Kidney tubule cell (primary cell): Measurements from ENCODE around the gene STPG1.

Experiments used
- DNase-seq: peaks from one replicate; pipeline ENCODE4 v3.0.0-alpha.2; 2018; ENCODE audit warnings: low spot score

The STPG1 gene

DNA sequence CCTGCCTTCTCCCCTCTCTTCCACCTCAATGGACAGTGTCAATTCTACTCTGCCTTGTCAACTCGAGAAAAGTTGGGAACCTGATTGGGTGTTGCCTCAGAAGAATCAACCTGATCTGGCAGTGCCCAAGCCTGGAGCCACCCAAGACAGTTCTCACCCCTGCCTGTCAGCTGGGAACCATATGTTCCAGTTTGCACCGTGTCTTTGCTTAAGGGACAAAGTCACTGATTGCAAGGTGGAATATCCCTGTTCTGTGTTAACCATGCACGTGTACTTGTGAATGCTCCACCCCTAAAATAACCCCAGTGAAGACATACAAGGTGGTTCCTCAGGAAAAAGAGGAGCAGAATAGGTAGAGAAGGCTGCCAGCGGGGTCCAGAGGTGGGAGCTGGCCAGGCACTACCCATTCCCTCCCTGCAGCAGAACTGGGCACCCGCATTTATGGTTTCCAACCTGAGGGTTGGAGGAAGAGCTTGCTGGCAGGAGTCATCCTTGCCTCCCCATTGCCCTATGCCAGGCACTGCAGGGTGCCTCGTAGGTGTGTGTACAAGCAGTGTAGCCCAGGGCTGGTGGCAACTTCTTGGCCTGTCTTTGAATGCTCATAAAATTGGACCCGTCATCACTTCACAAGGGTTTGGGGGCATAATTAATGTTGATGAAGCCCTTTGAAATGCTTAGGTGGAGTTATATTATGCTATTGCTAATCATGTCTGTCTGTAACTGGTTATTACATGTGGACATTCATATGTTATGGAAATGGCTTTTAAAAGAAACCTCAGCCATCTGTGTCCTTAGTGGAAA, 13.4 kb upstream of the STPG1 start:
- no peak for DNase-seq

DNA sequence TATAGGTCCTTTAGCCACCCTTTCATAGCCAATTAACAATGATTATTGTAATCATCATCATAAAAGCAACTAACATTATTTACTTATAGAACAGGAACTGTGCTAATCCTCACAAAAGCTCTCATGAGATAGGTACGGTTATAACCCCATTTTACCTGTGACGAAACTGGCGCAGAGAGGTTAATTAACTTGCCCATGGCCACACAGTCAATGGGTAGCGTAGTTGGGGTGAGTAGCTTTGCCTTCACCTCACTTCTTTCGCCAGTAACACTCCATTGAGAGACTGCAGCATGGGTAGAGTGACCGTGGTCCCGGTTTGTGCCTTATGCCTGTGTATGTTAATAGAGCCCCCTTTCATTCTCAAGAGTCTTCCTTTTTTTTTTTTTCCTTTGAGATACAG, 12.3 kb upstream of the STPG1 start:
- DNase-seq: no peak

DNA sequence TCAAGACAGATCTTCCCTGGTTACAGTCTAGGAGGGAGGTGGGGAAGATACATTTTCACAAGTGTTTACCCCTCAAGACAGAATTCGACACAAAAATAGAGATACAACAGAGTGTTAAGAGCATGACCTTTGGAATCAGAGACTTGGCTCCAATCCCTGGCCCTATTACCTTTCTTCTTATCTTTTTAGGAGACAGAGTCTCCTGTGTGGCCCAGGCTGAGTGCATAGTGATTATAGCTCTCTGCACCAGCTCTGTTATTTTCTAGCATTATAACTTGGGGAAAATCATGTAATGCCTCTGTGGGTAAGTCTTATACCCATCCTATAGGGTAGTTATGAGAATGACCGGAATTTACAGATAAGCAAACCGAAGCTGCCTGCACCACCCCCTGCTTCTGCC, 11.9 kb upstream of the STPG1 start:
- no peak for DNase-seq

DNA sequence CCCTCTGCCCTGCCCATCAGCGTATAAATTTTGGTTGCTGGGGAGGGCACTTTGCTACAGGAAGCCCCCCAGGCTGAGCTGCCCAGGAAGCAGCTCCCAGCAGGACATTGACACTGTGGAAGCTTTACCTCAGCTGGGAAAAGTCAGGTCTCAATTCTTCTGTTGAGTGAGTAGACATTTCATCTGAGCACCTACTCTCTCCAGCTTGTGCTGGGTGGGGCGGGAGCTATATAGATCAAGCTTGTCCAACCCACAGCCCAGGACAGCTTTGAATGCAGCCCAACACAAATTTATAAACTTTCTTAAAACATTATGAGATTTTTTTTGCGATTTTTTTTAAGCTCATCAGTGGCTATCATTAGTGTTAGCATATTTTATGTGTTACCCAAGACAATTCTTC, 11.4 kb upstream of the STPG1 start:
- DNase-seq: no peak

DNA sequence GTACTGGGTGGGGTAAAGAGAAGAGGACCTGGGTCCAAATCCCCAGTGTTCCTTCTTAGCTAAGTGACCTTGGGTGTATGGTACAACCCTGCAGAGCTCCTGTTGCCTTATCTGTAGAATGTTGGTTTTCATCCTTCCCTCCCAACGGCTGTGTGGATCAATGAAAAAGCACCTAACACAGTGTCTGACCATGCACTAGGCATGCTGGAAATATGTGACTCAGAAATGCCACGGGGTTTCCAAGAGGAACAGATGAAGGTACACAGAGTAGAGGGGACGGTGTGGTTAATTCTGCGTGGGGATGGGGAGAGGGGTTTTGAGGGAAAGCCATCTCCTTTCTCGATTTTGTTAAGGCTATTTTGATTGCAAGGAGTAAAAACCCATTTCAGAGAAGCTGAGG, 10.6 kb upstream of the STPG1 start:
- DNase-seq: no peak

DNA sequence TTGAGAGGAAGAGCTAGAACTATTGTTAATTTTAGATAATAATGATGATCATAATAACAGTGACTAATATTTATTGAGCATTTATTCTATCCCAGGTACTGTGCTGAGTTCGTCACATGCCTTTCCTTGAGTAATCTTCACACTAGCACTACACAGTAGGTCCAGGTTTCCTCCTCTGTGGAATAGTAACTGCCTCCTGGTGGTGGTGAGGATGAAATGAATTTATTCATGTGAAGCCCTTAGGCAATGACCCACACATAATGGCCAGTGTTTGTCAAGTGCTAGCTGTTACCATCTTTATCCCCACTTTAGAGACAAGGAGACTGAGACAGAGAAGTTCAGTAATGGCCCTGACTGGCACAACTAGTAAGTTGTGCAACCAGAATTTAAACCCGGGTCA, 7.9 kb upstream of the STPG1 start:
- no peak for DNase-seq

DNA sequence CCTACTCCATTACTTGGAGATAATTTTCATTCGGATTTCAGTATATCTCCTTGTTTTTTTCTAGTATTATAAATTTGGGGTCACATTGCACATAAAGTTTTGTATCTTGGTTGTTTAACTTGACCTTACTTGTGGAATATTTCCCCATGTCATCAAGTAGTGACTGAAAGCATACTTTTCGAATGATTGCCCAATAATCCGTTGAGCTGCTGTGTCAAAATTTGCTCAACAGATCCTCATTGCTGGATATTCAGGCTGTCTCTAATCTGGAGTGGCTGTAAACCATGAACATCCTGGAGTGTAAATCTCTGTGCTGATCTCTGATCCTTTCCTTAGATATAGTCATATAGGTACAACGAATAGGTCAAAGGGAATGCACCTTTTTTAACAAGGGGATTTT, 7.0 kb upstream of the STPG1 start:
- DNase-seq: no peak

DNA sequence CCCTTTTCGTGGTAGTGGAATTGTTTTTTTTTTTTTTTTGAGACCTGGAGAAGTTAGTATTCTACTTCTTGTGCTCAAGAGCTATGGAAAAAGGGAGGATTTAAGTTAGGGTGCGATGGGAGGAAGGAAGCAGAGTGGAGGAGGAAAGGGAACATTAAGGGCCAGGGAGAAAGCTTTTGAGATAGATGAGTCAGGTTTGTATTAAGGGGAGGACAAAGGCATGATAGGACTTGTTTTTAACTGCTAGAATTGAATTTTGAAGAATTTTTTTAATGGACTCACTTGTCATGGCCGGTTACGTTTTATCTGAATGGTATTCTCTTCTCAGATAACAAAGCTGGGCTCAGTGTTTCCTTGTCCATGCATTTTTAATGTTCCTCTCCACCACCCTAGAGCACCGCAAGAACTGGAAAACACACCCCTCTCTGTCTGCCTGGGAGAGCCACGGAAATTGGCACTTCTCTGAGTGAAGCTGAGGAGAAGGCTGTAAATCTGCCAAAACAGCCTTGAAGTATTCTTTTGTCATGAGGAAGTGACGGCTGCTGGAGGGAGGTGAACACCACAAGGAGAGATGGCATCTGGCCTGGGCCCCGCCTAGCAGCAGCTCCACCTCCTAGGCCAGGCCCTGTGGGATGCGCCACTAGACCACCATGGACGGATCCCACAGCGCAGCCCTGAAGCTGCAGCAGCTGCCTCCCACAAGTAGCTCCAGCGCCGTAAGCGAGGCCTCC, 5.5 kb upstream of the STPG1 start:
- DNase-seq: peak; percentile 60

DNA sequence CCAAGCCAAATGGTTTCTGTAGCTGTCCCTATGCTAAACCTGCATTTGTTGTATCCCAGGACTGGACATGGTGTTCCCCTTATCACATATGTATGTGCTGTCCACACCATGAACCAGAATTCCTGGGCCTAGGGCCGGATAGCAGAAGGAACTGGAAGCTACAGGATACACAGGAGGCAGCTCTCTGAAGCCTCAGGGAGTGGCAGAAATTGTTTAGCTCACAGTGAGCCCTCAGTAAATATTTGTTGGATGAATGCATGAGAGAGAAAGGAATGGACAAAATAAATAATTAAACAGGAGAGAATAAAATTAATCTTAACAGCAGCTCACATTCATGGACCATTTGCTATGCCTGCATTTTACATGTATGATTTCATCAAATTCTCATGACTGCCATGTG, 4.1 kb upstream of the STPG1 start:
- peak; percentile 78 for DNase-seq

DNA sequence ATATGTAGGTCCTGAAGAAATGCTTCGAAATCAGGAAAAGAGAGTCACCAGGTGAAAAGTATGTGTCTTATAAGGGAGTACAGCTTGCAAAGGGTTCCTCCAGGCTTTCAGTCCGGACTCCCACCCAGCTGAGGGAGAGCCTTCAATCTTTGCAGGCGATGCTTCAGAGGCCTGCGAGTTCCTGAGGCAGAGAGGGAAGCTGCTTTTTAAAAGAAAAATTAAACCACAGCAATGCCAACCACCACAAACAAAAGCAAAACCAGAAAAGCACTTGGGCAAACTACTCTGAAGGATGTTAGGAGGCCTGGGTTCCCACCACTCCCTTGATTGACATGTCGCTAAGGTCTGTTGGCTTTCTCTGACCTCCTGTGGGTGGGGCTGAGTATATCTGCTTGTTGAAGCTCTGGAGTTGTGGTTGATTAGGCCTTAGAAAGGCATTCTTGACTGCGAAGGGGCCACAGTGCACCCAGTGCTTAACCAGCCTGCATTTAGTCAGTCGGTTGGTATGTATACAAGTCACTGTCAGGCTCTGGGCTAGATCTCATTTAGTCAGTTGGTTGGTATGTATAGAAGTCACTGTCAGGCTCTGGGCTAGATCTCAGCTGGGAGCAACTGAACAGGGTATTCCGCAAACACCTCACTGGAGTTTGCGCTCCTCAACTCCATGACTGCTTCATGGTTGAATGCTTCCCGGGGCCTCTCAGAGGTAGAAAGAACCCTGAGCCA, 3.2 kb upstream of the STPG1 start:
- peak; percentile 99 for DNase-seq

DNA sequence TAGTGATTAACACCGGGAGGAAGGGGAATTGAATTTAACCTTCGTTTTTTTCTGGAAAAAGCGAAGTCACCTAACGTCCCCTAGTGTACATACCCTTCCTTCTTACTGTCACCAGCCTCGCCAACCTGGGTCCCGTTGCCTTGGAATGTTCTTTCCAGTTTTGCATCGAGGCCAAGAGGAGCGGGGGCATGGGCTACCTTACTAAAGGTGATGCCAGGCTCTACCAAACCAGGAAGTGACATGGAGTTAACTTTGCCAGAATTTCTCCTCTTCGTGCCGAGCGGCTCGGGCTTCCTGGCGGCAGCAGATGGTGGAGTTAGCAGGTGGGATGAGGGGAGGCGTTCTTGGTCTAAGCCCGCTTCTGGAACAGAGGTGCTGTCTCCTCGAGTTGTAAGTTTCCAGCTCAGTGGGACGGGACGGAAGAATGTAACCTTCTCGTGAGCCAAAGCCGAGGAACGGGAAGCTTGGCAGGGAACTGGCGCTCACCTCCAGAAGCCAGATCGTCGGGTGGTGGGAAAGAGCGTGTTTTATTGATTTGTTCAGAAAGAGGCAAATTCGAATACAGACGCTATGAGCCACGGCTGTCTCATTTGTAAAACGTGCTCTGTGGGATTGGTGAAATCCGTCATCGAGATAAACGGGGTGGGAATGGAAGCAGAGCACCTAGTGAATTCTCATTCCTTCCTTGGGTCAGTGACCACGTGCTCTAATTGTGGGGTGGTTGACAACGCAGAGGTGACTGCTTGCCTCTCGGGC, 2.5 kb upstream of the STPG1 start:
- peak; percentile 51 for DNase-seq

DNA sequence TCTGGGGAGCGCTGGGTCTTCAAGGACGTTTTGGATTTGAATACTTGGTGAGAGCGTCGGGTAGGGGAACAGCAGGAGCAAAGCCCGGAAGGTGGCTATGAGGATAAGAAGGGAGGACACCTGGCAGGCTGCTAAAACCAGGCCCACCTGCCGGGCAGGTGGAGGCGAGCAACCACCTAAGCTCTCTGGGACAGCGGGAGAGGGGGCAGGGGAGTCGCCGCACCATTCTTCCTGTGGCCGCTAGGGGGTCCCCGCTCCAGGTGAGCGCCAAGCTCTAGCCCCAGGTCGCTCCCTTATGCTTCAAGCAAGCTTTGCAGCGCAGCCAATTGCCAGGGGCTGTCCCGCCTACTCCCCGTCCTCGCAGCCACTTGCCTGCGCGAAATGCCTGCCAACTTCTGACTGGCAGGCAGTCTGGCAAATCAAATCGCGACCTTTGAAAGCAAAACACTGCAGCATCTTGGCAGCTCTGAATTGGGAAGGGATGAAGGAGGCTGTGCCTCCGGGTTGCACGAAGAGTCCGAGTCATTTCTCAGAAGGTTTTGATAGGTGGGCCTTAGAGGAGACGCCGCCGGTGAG, 1.8 kb upstream of the STPG1 start, which contains the start of gene NIPAL3:
NIPAL3 (plus strand) TSS at position 469 of the 576 bp plus-strand sequence. CDS start 3,746 bp downstream, outside the sequence.
- peak; percentile 100 for DNase-seq

DNA sequence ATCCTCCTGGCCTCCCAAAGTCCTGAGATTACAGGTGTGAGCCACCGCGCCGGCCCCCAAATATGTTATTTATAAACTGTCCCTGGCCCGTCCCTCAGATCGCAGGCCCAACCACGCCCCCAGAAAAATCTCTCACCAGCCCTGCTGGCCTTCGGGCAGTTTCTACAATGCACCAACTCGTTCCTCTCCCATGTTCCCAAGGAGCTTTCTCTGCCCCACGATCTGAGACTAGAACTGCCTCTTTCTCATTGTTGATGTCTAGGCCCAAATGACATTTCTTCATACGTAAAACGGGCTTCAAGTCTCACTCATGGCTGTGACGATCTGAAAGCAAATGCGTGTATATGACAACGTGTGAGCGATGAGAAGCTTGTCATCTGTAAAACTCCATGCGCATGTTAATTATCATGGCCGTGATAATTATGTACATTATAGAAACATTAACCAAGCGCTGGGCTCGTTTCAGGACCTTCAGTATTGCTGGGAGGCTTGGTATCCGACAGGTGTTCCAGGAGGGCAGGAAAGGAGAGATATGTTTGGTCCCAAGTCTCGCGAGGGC, 1.3 kb upstream of the STPG1 start:
- no peak for DNase-seq

DNA sequence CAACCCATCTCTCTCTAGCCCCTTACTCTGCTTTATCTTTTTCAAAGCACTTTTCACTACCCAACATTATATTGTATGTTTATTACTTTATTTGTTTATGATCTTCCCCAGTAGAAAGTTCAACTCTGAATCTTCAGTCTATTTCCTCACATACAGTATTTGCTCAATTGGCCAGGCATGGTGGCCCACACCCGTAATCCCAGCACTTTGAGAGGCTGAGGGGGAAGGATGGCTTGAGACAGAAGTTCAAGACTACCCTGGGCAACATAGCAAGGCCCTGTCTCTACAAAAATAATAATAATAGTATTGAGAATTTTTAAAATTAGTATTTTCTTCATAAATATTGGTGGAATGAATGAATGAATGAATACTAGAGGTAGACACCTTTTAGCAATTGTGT, 1.2 kb downstream of the STPG1 start:
- no peak for DNase-seq

DNA sequence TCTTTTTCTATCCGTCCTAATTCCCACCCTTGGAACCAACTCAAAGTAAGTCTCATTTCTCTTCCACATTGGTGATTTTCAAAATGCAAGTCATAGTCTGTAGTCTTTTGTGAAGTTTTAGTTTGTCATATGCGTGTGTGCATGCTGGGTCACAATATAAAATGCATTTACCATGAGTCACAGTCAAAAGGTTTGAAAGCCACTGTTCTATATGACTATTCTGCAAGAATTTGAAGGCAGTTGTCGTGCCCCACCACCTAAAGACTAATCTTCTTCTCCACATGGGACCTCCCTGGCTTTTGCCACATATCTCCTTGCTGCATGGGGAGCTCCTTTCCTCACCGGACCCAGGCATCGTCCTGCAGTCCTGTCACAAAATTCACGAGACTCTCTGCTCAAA, 1.6 kb downstream of the STPG1 start:
- DNase-seq: peak; percentile 71

DNA sequence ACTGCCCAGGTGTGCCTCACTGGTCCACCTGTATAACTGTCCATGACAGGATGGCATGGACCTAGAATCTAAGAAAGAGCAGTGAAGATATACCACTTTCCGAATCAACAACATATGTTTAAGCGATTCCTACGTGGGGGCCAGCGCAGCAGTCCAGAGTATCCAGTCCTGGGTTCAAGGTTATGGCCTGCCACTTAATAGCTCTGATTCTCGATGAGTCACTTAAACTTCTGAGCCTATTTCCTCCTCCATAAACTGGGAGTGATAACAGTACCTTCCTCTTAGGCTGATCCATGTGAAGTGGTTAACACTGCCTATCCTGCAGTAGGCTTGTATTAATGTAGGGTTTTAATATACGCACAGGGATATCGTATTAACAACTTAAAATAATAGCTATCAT, 2.8 kb downstream of the STPG1 start:
- peak; percentile 36 for DNase-seq

DNA sequence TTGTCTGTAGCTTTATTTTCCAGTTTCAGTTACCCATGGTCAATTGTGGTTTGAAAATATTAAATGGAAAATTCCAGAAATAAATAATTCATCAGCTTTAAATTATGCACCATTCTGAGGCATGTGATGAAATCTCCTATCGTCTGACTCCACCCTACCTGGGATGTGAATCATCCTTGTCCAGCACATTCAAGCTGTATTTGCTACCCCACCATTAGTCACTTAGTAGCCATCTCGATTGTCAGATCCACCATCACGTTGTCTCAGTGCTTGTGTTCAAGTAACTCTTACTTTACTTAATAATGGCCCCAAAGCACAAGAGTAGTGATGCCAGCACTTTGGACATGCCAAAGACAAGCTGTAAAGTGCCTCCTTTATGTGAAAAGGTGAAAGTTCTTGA, 4.0 kb downstream of the STPG1 start:
- peak; percentile 86 for DNase-seq

DNA sequence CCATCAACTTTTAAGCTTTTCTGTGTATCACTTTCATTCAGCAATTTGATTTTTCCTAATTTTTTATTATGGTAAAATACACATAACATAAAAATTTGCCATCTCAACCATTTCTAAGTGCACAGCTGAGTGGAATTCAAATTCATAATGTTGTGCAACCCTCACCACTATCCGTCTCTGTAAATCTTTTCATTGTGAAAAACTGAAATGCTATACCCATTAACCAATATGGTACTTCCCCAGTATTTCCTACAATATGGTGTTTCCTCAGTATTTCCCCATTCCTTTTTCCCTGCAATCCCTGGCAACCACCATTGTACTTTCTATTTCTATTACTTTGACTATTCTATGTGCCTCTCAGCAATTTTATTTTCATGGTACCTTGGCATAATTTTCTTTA, 6.8 kb downstream of the STPG1 start:
- DNase-seq: no peak

DNA sequence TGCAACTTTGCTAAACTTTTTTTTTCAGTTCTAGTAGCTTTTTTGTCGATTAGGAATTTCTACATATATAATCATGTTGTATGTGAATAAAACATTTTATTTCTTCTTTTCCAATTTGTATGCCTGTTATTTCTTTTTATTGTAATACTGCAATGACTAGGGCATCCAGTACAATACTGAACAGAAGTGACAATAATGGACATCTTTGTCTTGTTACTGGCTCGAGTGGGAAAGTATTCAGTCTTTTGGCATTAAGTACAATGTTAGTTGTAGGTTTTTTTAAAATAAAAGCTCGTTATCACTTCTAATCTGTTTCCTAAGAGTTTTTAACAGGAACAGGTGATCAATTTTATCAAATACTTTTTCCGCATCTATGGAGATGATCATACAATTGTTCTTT, 9.8 kb downstream of the STPG1 start:
- DNase-seq: no peak

DNA sequence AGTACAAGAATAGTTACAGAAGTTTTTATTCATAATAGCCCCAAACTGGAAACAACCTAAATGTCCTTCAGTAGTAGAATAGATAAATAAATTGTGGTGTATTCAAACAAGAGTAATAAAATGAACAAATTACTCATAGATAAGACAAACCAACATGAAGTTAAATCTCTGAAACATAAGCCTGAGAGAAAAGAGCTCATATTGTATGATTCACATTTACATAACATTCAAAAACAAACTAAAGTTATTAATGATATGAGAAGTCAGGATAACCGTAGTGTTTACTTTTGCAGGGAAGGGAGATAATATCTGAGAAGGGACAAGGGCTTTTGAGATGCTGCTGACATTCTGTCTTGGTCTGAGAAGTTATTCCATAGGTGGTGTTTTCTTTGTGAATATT, 13.5 kb downstream of the STPG1 start:
- DNase-seq: no peak

DNA sequence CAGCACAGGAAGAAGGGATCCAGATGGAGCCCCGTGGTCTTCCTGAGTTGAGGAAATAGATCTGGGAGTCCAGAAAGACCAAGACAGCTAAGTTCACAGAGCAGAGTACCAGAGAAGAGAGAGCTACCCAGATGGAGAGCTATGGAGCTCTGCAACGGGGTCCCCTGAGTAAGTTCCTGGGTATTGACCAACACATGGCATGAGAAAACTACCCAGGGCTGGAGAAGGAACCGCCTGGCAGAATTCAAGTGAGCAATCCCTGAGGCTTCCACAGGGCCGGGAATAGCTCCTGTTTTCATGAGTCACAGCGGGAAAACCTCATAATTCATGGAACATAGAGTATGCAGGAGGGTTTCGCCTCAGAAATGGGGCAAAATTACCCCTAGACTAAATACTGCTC, 19.7 kb downstream of the STPG1 start:
- peak; percentile 83 for DNase-seq
